Gastrocnemius medialis (tissue), 4 donors: Measurements from ENCODE around the gene LTBP1.

Experiments used
- CTCF ChIP-seq, 5 experiments: fragments of 450-650 bp in 3 of 5; fragments of 200-600 bp in 2 of 5; sonication (generic) in 2 of 5; IDR thresholded peaks in 4 of 5; conservative IDR thresholded peaks in 1 of 5; 1 replicate in 4 of 5; 2 replicates in 1 of 5; pipeline ENCODE4 v1.5.1; 2016 to 2019; ENCODE audit warnings: antibody characterized with exemption in 5 of 5, mild to moderate bottlenecking in 3 of 5, moderate library complexity in 3 of 5
- POLR2A ChIP-seq, 2 donors: fragments of 450-650 bp; IDR thresholded peaks; one replicate each; pipeline ENCODE4 v1.6.1; 2017; ENCODE audit warnings: antibody characterized with exemption in 2 of 2, mild to moderate bottlenecking in 2 of 2, moderate library complexity in 2 of 2

GRCh38 chr2:33314541-33314940 is 367.8 kb downstream of the LTBP1 start:
- TF ChIP-seq CTCF (IDR thresholded peaks at IDR 0.05 in 4 of 5, conservative IDR thresholded peaks at IDR 0.05 in 1 of 5) (no peak), POLR2A (IDR thresholded peaks at IDR 0.05) (no peak)
